BE2C (cell line): ENCODE measurements around the gene CHD5.

Experiments
- DNase-seq: peaks from one replicate; pipeline ENCODE4 v3.0.0-alpha.2; 2020
- H3K27me3 ChIP-seq: fragments of 250-450 bp; sonication (Bioruptor Pico); 2 replicates; pipeline ENCODE4 v1.5.1; 2020; ENCODE audit warnings: mild to moderate bottlenecking
- H3K36me3 ChIP-seq: fragments of 250-450 bp; sonication (Bioruptor Pico); 2 replicates; pipeline ENCODE4 v1.5.1; 2020; ENCODE audit warnings: mild to moderate bottlenecking
- H3K4me1 ChIP-seq: fragments of 250-450 bp; sonication (Bioruptor Pico); 2 replicates; pipeline ENCODE4 v1.5.1; 2020
- H3K4me3 ChIP-seq: 2 replicates; pipeline ENCODE4 v1.5.1; 2011; ENCODE audit warnings: low read depth, low read length
- H3K9me3 ChIP-seq: fragments of 250-450 bp; sonication (Bioruptor Pico); 2 replicates; pipeline ENCODE4 v1.5.1; 2020
- TF ChIP-seq, protein P1 (sequence below): IDR thresholded peaks from 2 replicates; pipeline ENCODE4 v1.5.1; 2012; ENCODE audit warnings: mild to moderate bottlenecking, low read depth, low read length

Gene CHD5

DNA sequence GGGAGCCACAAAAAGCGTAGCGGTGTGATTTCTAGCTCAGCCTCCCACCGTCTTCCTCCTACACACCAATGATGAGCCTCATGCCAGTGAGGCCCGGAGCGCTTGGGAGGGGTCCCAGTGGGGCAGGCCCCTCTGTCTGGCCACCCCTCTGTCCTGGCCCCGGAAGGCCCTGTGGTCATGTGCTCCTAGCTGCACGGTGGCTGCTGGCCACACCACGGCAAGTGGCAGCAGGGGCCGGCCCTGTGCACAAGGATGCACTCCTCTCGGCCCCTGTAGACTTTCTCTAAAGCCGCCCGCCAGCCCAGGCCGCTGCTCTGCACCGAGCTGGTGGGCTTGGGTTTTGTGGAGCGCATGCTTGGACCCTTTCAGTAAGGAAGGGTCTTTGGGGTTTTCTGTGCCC, 80.8 kb downstream of the CHD5 start:
- no peaks in the 10 kb centered on the region for H3K9me3 ChIP-seq
- no peak for DNase-seq
- TF ChIP-seq, protein P1, sequence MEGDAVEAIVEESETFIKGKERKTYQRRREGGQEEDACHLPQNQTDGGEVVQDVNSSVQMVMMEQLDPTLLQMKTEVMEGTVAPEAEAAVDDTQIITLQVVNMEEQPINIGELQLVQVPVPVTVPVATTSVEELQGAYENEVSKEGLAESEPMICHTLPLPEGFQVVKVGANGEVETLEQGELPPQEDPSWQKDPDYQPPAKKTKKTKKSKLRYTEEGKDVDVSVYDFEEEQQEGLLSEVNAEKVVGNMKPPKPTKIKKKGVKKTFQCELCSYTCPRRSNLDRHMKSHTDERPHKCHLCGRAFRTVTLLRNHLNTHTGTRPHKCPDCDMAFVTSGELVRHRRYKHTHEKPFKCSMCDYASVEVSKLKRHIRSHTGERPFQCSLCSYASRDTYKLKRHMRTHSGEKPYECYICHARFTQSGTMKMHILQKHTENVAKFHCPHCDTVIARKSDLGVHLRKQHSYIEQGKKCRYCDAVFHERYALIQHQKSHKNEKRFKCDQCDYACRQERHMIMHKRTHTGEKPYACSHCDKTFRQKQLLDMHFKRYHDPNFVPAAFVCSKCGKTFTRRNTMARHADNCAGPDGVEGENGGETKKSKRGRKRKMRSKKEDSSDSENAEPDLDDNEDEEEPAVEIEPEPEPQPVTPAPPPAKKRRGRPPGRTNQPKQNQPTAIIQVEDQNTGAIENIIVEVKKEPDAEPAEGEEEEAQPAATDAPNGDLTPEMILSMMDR: no peak
- no peaks in the 10 kb centered on the region for H3K27me3 ChIP-seq
- no peaks in the 10 kb centered on the region for H3K4me1 ChIP-seq
- H3K4me3 ChIP-seq: no peak overlapping the region
- H3K36me3 ChIP-seq: no peaks in the 10 kb centered on the region

DNA sequence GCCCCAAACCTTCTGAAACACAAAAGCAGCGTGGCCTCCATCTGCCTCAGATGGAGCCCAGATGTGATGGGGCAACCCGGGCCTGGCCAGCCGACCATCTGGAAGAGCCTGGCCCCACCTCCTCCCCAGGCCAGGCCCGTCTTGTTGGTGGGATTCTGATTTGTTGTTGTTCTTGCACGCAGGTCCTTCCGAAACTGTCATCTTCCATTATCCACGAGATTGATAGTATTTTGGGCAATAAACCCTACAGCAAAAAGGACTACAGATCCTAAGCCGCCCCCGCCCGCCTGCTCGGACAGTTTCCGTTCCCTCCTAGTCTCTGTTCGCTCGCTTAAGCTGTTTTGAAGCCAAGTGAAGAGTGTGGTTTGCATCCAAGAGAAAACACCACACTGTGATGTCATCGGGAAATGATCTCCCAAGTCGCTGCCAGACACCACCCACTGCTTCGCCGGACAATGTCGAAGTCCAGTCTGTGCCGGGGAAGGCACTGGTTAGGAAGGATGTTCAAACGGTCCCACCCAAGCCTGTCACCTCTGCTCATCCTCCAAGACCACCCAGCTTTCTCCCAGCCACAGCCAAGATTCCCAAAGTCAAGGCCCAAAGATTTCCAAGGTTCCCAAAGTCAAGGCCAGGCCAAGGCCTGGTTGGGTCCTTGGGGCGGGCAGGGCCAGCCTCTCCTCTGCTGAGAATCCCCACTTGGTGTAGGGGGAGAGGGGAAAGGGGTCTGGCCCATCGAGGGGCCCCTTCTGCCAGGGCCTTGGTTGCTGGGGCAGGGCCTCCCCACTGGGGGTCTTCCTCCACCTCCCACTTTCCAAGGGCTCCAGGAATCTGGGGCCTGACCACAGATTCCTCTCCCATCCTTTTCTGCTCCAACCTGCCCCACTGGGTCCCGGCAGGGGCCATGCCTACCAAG, 81.6 kb downstream of the CHD5 start:
- TF ChIP-seq, protein P1: no peak
- no peaks in the 10 kb centered on the region for H3K36me3 ChIP-seq
- no peaks in the 10 kb centered on the region for H3K4me1 ChIP-seq
- H3K27me3 ChIP-seq: no peaks in the 10 kb centered on the region
- no peak for DNase-seq
- H3K4me3 ChIP-seq: no peak overlapping the region
- no peaks in the 10 kb centered on the region for H3K9me3 ChIP-seq

DNA sequence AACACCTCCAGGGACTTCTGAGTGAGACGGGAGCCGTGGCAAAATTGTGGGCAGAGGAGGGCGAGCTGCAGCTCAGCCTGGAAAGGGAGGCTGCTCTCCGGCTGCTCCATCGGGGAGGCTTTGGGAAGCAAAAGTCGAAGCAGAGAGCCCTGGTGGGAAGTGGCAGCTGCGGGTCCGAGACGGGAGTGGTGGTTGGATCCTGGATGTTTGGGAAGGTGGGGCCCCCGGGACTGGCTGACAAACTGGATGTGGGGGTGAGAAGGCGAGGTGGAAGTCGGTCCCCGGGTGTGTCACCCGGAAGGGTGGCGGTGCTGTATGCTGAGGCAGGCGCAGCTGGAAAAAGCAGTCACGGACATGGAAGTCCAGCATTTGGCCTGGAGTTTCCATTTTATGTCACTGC, 82.3 kb downstream of the CHD5 start:
- no peak for DNase-seq
- Histone ChIP-seq H3K9me3 (no peaks in the 10 kb centered on the region), H3K36me3 (no peaks in the 10 kb centered on the region), H3K4me3 (no peak overlapping the region), H3K27me3 (no peaks in the 10 kb centered on the region), H3K4me1 (no peaks in the 10 kb centered on the region)
- TF ChIP-seq, protein P1: no peak

DNA sequence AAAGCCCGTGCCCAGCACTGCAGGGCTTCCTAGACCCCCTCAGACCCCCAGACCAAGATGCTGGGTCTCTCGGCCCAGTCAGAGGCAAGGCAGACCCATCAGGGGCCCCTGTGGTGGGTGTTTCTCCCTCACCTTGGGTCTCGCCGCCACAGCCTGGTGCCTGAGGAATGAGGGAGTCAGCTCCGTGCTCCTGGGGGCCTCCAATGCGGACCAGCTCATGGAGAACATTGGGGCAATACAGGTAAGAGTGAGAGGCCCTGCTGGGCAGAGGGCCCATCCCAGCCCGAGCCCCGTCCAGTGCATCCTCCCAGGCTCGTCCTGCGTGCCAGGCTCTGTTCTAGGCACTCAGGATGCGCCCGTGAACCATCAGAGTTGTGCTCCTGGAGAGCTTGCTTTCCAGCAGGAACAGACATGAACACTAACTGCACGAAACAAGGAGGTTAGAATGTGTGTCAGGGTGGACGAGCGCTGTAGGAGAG, 83.0 kb downstream of the CHD5 start:
- DNase-seq: no peak
- Histone ChIP-seq H3K4me3 (no peak overlapping the region), H3K36me3 (no peaks in the 10 kb centered on the region), H3K4me1 (no peaks in the 10 kb centered on the region), H3K9me3 (no peaks in the 10 kb centered on the region), H3K27me3 (no peaks in the 10 kb centered on the region)
- TF ChIP-seq, protein P1: no peak

DNA sequence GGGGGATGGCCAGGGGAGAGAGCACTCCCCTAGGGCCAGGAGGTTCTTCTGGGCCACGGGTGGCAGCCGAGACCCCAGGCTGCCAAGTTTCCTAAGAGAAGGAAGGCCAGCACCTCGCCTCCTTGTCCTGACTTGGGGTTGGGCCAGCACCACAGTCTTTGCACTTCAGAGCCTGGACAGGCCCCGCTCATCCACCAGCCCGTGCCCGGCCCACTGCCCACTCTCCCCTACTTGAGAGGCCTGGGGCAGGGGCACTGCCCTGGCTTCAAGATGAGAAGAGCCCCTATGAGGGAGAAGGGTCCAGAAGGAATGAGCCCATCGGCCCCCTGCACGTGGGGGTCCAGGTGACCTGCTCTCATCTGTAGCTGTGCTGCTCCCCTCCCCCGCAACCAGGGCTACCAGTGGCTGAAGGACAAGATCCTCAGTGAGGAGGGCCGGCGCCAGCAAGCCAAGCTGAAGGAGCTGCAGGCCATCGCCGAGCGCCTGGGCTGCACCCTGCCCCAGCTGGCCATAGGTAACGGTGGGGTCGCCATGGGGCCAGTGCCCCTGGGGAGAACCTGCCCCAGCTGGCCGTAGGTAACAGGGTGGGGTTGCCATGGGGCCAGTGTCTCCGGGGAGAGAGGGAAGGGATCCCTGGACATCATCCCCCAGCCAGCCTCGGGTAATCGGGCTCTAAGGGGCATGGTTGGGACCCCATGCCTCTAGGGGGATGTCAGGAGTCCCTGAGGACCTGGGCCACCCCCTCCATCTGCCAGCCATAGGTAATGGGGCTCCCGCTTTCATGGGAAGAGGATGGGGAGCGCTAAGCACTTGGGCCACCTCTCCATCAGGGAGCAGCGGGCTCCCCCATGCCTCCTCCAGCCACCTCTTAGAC, 83.6 kb downstream of the CHD5 start:
- H3K4me3 ChIP-seq: no peak overlapping the region
- no peak for DNase-seq
- H3K27me3 ChIP-seq: no peaks in the 10 kb centered on the region
- H3K36me3 ChIP-seq: no peaks in the 10 kb centered on the region
- TF ChIP-seq, protein P1: no peak
- H3K9me3 ChIP-seq: no peaks in the 10 kb centered on the region
- H3K4me1 ChIP-seq: no peaks in the 10 kb centered on the region
